HCT116 (cell line): Measurements from ENCODE around the gene SAMD4B. TPM values are rescaled to one million over a fixed set of nuclear protein-coding genes. Genes with fewer than 3 reads are reported as not detected.

Experiments used
- ATAC-seq: fragments of 200-7000 bp; cut with Tn5 transposase; 2 replicates; pipeline ENCODE4 v1.9.1; 2020; ENCODE audit warnings: mild to moderate bottlenecking, moderate library complexity
- BruUV-seq: library from RNA; stranded (reverse); fragments of 400-500 nt; replicated peaks from 2 replicates; lab custom pipeline; 2021; lab: Mats Ljungman, UMichigan
- CTCF ChIA-PET: fragments of 300-600 bp; sonication (Branson Sonifier 250); formaldehyde crosslinking; loops from one replicate; lab custom pipeline; 2021; ENCODE audit warnings: antibody characterized with exemption; lab: Charles Lee
- POLR2A ChIA-PET: fragments of 300-600, 350-600 bp; sonication (Branson Sonifier 250); formaldehyde crosslinking; loops from one replicate; lab custom pipeline; 2021; ENCODE audit warnings: antibody characterized with exemption; lab: Charles Lee
- RAD21 ChIA-PET, 2 experiments: fragments of 300-600 bp; sonication (Branson Sonifier 250); formaldehyde crosslinking; loops; one replicate each; lab custom pipeline; 2023; ENCODE audit warnings: low total read pairs in 2 of 2; ENCODE audit not compliant: uncharacterized antibody in 2 of 2, unreplicated experiment in 2 of 2, low non-redundant PET in 1 of 2; lab: Charles Lee
- DNase-seq: peaks from one replicate; pipeline ENCODE4 v3.0.0-alpha.2; 2010; ENCODE audit warnings: low read depth, low spot score
- H2AFZ ChIP-seq: fragments of 200-600 bp; shearing (Covaris generic), sonication (generic); 2 replicates; pipeline ENCODE4 v1.6.1; 2017; ENCODE audit warnings: low read depth, mixed run types, mixed read lengths, antibody characterized with exemption, low read length; ENCODE audit not compliant: poor library complexity, severe bottlenecking
- H3K27ac ChIP-seq: 2 replicates; pipeline ENCODE4 v1.5.1; 2012; ENCODE audit warnings: low read depth, low read length
- H3K27me3 ChIP-seq: fragments of 200-600 bp; sonication (generic); 2 replicates; pipeline ENCODE4 v1.6.1; 2016; ENCODE audit warnings: mixed run types, low read length, mixed read lengths; ENCODE audit not compliant: insufficient read depth
- H3K36me3 ChIP-seq, 2 experiments: fragments of 200-500 bp in 1 of 2; fragments of 200-600 bp in 1 of 2; sonication (Bioruptor generic) in 1 of 2; sonication (generic) in 1 of 2; 2 replicates each; pipeline versions ENCODE4 v1.5.1 to v1.6.1; 2014 to 2016; ENCODE audit warnings: low read length in 2 of 2, inconsistent platforms in 1 of 2, mixed read lengths in 1 of 2, mixed run types in 1 of 2; ENCODE audit not compliant: insufficient read depth in 2 of 2, control insufficient read depth in 1 of 2
- H3K4me1 ChIP-seq, 2 experiments: fragments of 200-600 bp in 1 of 2; sonication (generic) in 1 of 2; 2 replicates each; pipeline versions ENCODE4 v1.5.1 to v1.6.1; 2012 to 2017; ENCODE audit warnings: low read length in 2 of 2, inconsistent platforms in 1 of 2, mild to moderate bottlenecking in 1 of 2, mixed read lengths in 1 of 2, mixed run types in 1 of 2, moderate library complexity in 1 of 2; ENCODE audit not compliant: insufficient read depth in 2 of 2, control insufficient read depth in 1 of 2
- H3K4me2 ChIP-seq: fragments of 200-600 bp; sonication (generic); 2 replicates; pipeline ENCODE4 v1.6.1; 2017; ENCODE audit warnings: mixed run types, low read length, mixed read lengths
- H3K4me3 ChIP-seq, 2 experiments: fragments of 200-600 bp in 1 of 2; sonication (generic) in 1 of 2; replicated peaks in 1 of 2; 2 replicates each; pipeline ENCODE4 v1.5.1; 2011 to 2016; ENCODE audit warnings: low read length in 2 of 2, control low read depth in 1 of 2, low read depth in 1 of 2, mild to moderate bottlenecking in 1 of 2, mixed read lengths in 1 of 2, mixed run types in 1 of 2
- H3K79me2 ChIP-seq: fragments of 200-600 bp; sonication (generic); 2 replicates; pipeline ENCODE4 v1.6.1; 2017; ENCODE audit warnings: mild to moderate bottlenecking, mixed run types, low read length, moderate library complexity, mixed read lengths; ENCODE audit not compliant: insufficient read depth
- H3K9ac ChIP-seq: fragments of 200-600 bp; sonication (generic); 2 replicates; pipeline ENCODE4 v1.6.1; 2016; ENCODE audit warnings: low read length, mixed read lengths
- H3K9me2 ChIP-seq: fragments of 200-600 bp; sonication (generic), shearing (Covaris generic); 2 replicates; pipeline ENCODE4 v1.6.1; 2017; ENCODE audit warnings: mixed run types, mild to moderate bottlenecking, moderate library complexity; ENCODE audit not compliant: insufficient read depth
- H3K9me3 ChIP-seq, 2 experiments: fragments of 200-500 bp in 1 of 2; fragments of 200-600 bp in 1 of 2; sonication (Bioruptor generic) in 1 of 2; sonication (generic) in 1 of 2; 2 replicates each; pipeline ENCODE4 v1.6.1; 2014 to 2017; ENCODE audit warnings: low read length in 2 of 2, mixed read lengths in 2 of 2, inconsistent platforms in 1 of 2, low read depth in 1 of 2, mild to moderate bottlenecking in 1 of 2, mixed run types in 1 of 2, moderate library complexity in 1 of 2; ENCODE audit not compliant: control insufficient read depth in 1 of 2, insufficient read depth in 1 of 2
- H4K20me1 ChIP-seq: fragments of 200-600 bp; sonication (generic), shearing (Covaris generic); 2 replicates; pipeline ENCODE4 v1.6.1; 2017; ENCODE audit warnings: mixed run types, mild to moderate bottlenecking, moderate library complexity; ENCODE audit not compliant: insufficient read depth
- CBX3 ChIP-seq: IDR thresholded peaks from 2 replicates; pipeline ENCODE4 v1.6.1; 2012; ENCODE audit warnings: low read depth
- ELF1 ChIP-seq: IDR thresholded peaks from 2 replicates; pipeline ENCODE4 v1.6.1; 2012; ENCODE audit warnings: low read depth, borderline replicate concordance
- FOSL1 ChIP-seq: IDR thresholded peaks from 2 replicates; pipeline ENCODE4 v1.6.1; 2012; ENCODE audit warnings: low read depth
- POLR2AphosphoS5 ChIP-seq: IDR thresholded peaks from 2 replicates; pipeline ENCODE4 v1.6.1; 2011; ENCODE audit warnings: mild to moderate bottlenecking, low read depth, low read length, moderate library complexity
- RAD21 ChIP-seq: IDR thresholded peaks from 2 replicates; pipeline ENCODE4 v1.6.1; 2012; ENCODE audit warnings: low read depth, mild to moderate bottlenecking
- SP1 ChIP-seq: IDR thresholded peaks from 2 replicates; pipeline ENCODE4 v1.6.1; 2012; ENCODE audit warnings: low read depth
- intact Hi-C: fragments of 100-400 bp; cut with micrococcal nuclease; formaldehyde crosslinking; loops from 2 replicates; pipeline ENCODE4 v1.10.0; 2022
- total RNA-seq: library from RNA; stranded (reverse); gene quantifications from one replicate; pipeline ENCODE4 v1.2.1, GENCODE V29; 2021; ENCODE audit not compliant: unreplicated experiment
- TF ChIP-seq, protein P1 (sequence below): IDR thresholded peaks from 2 replicates; pipeline ENCODE4 v1.6.1; 2011; ENCODE audit warnings: mild to moderate bottlenecking, low read length, moderate library complexity; ENCODE audit not compliant: insufficient replicate concordance; ENCODE audit errors: extremely low read depth

The SAMD4B gene
- total RNA-seq, 1 experiment from 2014 or later, result 127 TPM

DNA sequence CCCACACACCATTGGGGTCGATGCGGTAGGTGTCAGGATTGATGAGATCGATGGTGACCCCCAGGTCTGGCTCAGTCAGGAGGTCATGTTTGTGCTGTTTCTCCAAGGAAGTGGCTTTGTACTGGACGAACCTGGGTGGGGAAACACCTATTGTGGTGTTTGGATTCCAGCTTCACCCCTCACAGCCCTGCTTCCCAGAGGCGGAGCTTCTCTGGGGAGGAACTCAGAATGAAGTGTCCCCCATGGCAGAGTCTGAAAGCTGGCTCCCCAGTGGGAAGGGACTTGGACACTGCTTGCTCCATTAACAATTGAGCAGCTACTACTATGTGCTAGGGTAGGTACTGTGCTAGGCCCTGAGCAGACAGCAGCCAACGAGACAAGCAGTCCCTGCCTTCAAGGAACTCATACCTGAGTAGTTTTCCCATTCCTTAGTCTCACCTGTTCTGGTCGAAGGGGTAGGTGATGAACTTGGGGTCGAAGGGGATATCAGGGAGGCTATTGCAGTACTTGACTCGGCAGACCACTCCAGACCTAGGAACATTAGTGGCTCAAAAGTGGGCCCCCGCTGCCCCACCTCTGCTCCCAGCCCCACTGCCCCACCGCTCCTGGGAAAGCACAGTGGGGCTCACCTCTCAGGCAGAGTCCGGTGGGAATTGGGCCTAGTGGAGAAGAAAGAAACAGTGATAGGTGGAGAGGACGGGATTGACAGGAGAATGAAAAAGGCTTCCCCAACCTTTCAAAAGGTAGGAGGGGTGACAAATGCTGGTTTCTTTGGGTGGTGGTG lies 47.6 kb downstream of the SAMD4B start:
- no TSS peak for BruUV-seq
- peak overlapping the region; percentile 90 for H3K9ac ChIP-seq
- no peaks in the 10 kb centered on the region for H4K20me1 ChIP-seq
- H3K4me2 ChIP-seq, result peak overlapping the region; percentile 76
- H2AFZ ChIP-seq, result no peak overlapping the region
- DNase-seq (no peak), ATAC-seq (no peak)
- POLR2A ChIA-PET, result interaction anchor here (1.7 kb wide), 1 partner anchor 56 kb away, joined by 6 read pairs; the partner anchor contains the start of gene SUPT5H
- H3K79me2 ChIP-seq, result peaks cover 39% of the 10 kb centered on the region
- H3K36me3 ChIP-seq, result peaks cover 30 to 39% of the 10 kb centered on the region in 2 experiments; a peak in 3 of 4 replicates
- no peaks in the 10 kb centered on the region for H3K9me2 ChIP-seq
- intact Hi-C loops, result loop anchor here (2.0 to 5.0 kb wide), 2 partner anchors 41 to 178 kb away; no protein-coding TSS in a partner anchor
- TF ChIP-seq SP1 (no peak), FOSL1 (no peak), POLR2AphosphoS5 (no peak), RAD21 (no peak), CBX3 (no peak), ELF1 (no peak)
- TF ChIP-seq, protein P1, sequence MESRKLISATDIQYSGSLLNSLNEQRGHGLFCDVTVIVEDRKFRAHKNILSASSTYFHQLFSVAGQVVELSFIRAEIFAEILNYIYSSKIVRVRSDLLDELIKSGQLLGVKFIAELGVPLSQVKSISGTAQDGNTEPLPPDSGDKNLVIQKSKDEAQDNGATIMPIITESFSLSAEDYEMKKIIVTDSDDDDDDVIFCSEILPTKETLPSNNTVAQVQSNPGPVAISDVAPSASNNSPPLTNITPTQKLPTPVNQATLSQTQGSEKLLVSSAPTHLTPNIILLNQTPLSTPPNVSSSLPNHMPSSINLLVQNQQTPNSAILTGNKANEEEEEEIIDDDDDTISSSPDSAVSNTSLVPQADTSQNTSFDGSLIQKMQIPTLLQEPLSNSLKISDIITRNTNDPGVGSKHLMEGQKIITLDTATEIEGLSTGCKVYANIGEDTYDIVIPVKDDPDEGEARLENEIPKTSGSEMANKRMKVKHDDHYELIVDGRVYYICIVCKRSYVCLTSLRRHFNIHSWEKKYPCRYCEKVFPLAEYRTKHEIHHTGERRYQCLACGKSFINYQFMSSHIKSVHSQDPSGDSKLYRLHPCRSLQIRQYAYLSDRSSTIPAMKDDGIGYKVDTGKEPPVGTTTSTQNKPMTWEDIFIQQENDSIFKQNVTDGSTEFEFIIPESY, result no peak
- peaks cover 14% of the 10 kb centered on the region in 2 experiments for H3K4me1 ChIP-seq
- no peaks in the 10 kb centered on the region for H3K27me3 ChIP-seq
- RAD21 ChIA-PET, result no interaction called here
- no peaks in the 10 kb centered on the region for H3K9me3 ChIP-seq
- H3K4me3 ChIP-seq, result peak overlapping the region; percentile 91 to 100
- CTCF ChIA-PET, result no interaction called here
- H3K27ac ChIP-seq, result peak overlapping the region; percentile 96
